Dermis microvascular lymphatic vessel endothelial cell (primary cell): ENCODE measurements around the gene SLC35E2B. TPM values are rescaled to one million over a fixed set of nuclear protein-coding genes. Genes with fewer than 3 reads are reported as not detected.
"Not testable (repeated sequence)": the region's sequence is repeated elsewhere in the genome, so short reads cannot be mapped to it uniquely, and the experiment has no call there.

Source experiments
- DNase-seq, 2 donors: peaks; one replicate each; pipeline versions ENCODE4 v3.0.0 to v3.0.0-alpha.2; 2010; ENCODE audit warnings: low read depth in 2 of 2
- total RNA-seq: library from RNA; depleted of rRNA; stranded (reverse); fragments of >200 nt; gene quantifications from 2 replicates; pipeline ENCODE4 v1.2.1, GENCODE V29; 2014

Gene SLC35E2B
- total RNA-seq, 1 donor from 2014 or later = 15.7 TPM

- not testable (repeated sequence) for DNase-seq
Measured at GRCh38 chr1:1675218-1675617, 17.4 kb downstream of the SLC35E2B start.

GRCh38 chr1:1674806-1675205, 17.8 kb downstream of the SLC35E2B start:
- not testable (repeated sequence) for DNase-seq

DNA sequence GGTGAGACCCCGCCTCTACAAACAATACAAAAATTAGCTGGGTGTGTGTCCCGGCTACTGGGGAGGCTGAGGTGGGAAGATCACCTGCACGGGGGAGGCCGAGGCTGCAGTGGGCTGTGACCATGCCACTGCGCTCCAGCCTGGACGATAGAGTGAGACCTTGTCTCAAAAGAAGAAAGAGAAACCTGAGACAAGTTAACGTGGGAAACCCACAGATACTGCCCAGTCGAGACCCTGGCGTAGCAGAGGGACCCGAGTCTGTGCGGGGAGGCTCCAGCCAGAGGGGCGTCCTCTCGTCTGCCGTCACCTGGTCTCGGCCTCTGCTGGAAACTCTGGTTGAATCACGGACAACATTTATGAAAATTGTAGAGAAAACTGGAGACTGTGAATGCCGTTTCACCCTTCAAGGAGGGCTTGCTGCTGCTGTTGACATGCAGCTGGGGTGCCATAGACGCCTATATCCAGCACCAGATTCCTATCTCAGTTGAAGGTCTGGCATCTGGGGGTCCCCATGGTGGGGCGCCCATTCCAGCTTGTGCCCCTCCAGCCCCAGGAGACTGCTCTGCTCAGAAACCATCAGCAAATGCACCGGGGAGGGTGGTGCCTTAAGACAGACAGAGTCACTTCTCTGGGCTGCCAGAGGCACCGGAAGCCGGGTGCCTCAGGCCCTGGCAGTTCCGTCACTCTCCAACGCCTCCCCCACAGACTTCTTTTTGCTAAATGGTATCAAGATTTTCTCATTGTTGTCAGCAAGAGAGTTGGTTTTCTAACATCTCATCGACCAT, 20.2 kb downstream of the SLC35E2B start:
- DNase-seq = no peak

DNA sequence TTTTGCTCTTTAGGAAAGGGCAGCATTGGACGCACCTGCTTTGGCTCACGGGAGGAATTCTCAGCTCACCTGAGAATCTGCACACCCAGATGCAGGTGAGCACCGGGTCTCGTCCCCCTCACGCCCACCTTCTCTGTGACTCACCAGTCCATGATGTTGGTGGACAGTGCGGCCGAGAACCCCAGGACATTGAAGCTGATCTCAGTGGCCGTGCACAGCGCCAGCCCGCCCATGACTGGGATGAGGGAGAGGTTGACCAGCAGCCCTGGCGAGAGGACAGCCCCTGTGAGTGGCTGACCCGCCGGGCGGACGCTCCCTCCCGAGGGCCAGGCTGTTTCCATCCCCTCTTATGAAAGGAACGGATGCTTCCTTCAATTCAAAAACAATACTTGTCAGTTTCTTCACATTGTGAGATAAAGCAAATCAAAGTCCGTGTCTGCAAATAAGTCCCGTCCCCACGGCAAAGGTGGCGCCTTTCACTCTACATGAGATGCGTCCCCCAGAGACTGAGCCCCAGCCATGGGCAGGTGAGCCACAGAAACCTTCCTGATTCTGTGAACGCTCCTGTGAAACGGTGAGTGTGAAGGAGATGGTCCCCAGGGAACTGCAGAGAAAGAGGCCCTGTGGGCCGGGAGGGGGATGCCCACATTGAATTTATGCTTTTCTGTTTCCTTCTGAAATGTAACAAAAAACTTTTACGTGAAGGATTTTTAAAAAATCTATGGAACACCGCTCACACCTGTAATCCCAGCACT, 21.1 kb downstream of the SLC35E2B start:
- no peak for DNase-seq

DNA sequence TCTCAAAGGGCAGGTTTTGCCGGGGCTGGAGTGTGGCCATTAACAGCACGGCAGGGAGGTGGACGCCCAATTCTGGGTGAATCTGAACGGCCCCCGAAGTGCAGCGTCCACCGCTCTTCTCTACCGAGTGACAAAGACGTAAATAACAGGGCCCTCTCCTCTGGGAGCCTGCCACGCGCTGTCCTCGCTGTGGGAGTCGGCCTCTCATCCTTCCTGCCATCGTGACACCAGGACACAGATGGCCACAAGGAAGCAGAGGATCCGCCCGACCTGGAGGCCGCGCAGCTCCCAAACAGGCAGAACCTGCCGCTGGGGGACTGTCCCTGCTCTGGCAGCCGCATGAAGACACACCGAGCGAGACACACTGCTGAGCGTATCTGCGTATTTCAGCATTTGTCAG, 21.7 kb downstream of the SLC35E2B start:
- no peak for DNase-seq

GRCh38 chr1:1669468-1670440, 22.8 kb downstream of the SLC35E2B start:
- peak in 1 of 2 donors; percentile 42 for DNase-seq

DNA sequence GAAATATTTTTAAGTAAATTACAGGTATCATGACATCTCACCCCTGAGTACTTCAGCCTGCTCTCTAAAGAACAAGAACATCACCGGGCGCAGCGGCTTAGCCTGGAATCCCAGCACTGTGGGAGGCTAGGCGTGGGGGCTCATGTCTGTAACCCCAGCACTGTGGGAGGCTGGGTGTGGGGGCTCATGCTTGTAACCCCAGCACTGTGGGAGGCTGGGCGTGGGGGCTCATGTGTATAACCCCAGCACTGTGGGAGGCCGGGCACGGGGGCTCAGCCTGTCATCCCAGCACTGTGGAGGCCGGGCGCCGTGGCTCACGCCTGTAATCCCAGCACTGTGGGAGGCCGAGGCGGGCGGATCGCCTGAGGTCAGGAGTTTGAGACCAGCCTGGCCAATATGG, 26.1 kb downstream of the SLC35E2B start:
- no peak for DNase-seq

GRCh38 chr1:1665815-1666251, 26.8 kb downstream of the SLC35E2B start:
- DNase-seq = no peak

GRCh38 chr1:1664941-1665814, 27.4 kb downstream of the SLC35E2B start:
- DNase-seq = no peak

- not testable (repeated sequence) for DNase-seq
Measured at GRCh38 chr1:1664318-1664717, 28.3 kb downstream of the SLC35E2B start.

DNA sequence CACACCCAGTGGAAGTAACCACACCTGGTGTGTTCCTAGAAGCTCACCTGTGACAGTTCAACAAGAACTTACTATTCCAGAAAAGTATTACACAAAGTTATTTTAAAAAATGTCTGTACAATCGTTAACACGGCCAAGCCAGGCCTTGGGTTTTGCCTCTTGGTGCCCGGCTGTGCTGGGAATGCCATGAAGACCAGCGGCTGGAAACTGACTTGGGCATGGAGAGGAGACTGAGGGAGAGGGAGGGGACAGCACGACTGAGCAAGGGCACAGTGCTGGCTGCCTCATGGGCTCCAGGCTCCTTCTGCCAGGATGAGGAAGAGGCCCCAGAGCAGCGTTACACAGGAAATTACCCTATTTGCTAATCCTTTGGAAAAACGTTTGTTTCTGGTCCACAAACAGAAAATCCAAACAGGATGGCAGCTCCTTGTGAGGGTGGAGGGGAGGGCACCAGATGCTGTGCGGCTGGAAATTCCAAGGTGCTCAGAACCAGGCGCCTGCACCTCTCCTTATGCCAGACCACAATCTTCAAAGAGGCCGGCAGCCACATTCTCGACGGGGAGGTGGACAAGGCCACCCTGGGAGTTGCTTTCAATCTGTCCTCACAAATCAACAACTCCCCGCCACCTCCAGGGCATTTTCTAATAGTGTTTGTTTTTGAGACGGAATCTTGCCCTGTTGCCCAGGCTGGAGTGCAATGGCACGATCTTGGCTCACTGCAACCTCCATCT, 29.6 kb downstream of the SLC35E2B start:
- DNase-seq = not testable (repeated sequence)

- DNase-seq = not testable (repeated sequence)
Measured at GRCh38 chr1:1662392-1662791, 30.2 kb downstream of the SLC35E2B start.

GRCh38 chr1:1658583-1659549, 33.7 kb downstream of the SLC35E2B start, which contains the start of gene CDK11B:
CDK11B (minus strand) TSS chr1:1659004; CDS start chr1:1657485, 1,519 bp downstream.
- peak; percentile 90 to 94 for DNase-seq

DNA sequence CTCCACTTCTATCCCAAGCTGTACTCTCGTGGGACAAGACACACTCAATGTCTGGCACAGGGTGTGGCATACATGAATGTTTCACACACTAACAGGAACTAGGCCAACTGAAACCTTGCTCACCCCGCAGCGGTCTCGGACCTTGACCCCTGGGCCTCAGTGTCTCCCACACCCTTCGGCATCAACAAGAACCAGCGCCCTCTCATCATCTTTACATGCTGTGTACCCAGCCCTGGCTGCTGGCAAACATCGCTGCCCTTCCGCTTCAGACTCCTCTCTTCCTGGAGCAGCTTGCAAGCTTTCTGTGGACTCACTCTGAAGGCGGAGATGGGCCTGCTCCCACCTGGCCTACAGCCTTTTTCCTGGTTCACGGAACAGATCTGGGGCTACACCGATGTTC, 44.3 kb downstream of the SLC35E2B start:
- DNase-seq = not testable (repeated sequence)

GRCh38 chr1:1647567-1648241, 44.9 kb downstream of the SLC35E2B start:
- DNase-seq = not testable (repeated sequence)

- peak in 1 of 2 donors; percentile 52 for DNase-seq
Measured at GRCh38 chr1:1646326-1646725, 46.3 kb downstream of the SLC35E2B start.

- not testable (repeated sequence) for DNase-seq
Measured at GRCh38 chr1:1640711-1641461, 51.7 kb downstream of the SLC35E2B start.
